DMS 273 (cell line): ENCODE data around the gene CD99.

ENCODE experiments used
- DNase-seq: peaks from one replicate; lab custom pipeline; 2025; ENCODE audit not compliant: unreplicated experiment; lab: John Stamatoyannopoulos, UW

Gene CD99, protein sequence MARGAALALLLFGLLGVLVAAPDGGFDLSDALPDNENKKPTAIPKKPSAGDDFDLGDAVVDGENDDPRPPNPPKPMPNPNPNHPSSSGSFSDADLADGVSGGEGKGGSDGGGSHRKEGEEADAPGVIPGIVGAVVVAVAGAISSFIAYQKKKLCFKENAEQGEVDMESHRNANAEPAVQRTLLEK

DNA sequence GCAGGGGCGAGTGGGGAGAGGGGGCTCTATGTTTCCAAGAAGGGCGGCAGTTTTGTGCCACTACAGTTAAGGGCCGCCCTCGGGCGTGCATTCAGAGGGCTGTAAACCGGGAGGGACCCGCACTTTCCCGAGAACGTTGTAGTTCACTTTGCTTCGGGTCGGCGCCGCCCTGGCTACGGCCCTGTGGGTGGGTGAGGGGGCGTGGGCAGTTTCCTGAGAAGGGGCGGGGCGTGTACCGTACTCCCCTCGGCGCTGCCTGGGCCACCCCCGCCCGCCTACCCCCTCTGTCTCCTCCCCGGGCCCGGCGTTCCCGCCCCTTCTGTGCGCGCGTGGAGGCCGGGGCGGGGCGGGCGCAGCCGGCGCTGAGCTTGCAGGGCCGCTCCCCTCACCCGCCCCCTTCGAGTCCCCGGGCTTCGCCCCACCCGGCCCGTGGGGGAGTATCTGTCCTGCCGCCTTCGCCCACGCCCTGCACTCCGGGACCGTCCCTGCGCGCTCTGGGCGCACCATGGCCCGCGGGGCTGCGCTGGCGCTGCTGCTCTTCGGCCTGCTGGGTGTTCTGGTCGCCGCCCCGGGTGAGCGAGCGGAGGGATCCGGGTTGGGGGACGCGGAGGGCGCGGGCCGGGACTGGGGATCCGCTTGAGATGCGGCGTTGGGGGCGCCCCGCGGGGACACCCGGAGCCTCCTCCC lies at the start of gene CD99:
Gene CD99 (plus strand): TSS at position 440 of the 687 bp plus-strand sequence. CDS start 66 bp downstream, at position 506.
- no peak for DNase-seq

DNA sequence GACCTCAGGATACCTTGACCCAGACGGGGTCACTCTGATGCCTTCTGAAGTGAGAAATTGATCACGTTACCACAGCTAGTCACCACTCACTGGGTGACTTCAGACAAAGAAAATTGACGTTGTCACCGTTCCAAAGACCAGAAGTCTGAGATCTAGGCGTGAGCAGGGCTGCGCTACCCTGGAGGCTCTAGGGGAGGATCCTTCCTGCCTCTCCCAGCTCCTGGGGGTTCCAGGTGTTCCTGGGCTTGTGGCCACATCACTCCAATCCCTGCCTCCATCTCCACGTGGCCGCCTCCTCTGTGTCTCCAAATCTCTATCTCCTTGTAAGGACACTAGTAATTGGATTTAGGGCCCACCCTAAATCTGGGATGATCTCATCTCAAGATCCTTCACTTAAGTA lies 48.9 kb upstream of the CD99 start:
- DNase-seq, result no peak

- no peak for DNase-seq
These were observed 48.3 kb upstream of the CD99 start for GRCh38 chrX:2642791-2643190.

- DNase-seq, result no peak
These were observed 47.2 kb upstream of the CD99 start for GRCh38 chrX:2643880-2644279.

GRCh38 chrX:2645563-2645962 lies 45.5 kb upstream of the CD99 start:
- DNase-seq, result no peak

GRCh38 chrX:2647627-2648026 lies 43.5 kb upstream of the CD99 start:
- DNase-seq, result no peak

DNA sequence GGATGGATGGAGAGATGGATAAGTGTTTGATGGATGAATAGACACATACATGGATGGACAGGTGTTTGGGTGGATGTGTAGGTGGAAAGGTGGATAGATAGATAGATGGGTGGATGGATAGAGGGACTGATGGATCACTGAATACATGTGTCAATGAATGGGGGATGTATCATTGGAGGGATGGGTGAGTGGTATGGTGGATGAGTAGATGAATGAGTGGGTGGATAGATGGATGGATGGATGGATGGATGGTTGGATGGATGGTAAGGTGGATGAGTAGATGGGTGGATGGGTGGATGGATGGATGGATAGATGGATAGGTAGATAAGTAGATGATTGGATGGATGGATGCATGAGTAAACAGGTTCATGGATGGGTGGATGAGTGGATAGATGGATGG lies 41.1 kb upstream of the CD99 start:
- no peak for DNase-seq

GRCh38 chrX:2650865-2651264 lies 40.2 kb upstream of the CD99 start:
- DNase-seq, result no peak

DNA sequence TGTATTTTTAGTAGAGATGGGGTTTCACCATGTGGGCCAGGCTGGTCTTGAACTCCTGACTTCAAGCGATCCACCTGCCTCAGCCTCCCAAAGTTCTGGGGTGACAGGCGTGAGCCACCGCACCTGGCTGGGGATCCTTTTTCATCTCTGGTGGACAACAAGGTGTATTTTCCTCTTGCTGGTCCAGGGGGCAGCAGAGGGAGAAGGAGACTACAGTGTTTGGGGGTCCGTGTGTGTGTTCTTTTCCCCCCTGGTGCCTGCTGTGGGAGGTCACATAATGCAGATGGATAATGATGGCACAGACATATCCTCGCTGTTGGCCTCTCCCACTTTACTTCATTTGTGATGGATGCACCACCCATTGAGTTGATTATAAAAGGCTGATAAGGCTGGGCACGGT lies 39.0 kb upstream of the CD99 start:
- DNase-seq, result no peak

GRCh38 chrX:2654436-2655340 lies 36.4 kb upstream of the CD99 start:
- no peak for DNase-seq

DNA sequence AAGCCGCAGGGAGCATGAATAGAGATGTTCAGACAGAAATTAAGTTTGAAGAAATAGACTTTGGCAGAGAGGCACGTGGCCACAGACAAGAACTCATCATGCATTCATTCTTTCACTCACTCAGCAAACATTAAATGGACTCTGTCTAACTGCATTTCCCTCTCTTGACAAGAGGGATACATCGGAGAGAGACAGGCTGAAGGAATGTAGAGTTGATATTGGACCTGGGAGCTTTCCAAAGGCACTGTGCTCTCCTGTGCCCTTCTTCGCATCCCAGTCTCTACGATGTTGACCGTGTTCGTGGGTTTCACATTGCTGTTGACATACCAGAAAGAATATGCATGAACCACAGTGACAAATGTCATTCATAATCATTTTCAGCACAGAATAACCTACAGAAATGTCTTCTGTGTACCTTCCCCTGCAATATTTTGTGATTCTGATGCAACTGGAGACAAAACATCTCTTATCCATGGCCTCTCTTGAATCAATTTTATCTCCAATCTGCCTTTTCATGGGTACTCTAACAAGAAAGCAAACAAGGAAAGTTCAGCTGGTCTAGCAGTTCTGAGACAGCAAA lies 34.7 kb upstream of the CD99 start:
- no peak for DNase-seq

DNA sequence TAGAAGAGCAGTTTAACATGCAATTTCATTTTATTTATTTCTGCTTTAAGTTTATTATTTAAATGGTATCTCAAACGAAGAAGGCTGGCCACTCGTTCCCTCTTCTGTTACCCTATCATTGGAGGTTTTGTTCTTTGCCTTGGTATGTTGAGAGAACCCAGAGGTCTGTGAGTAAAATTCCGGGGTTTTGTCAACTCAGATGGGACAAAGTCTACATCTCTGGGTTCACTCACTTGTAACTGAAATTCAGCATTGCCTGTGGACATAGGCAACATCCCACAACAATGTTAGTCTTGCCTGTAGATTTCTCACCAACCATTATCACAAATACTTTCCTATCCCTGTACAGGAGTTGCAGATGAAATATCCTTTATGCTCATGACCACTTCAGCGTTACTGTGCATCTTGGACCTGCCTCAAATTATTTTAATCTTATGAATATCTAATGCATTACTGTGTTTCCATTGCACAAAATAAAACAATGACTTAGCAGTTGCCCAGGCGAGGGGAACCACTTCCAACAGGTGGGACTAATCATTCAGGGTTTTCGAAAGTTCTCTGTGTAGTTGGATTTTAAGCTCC lies 33.5 kb upstream of the CD99 start:
- no peak for DNase-seq

DNA sequence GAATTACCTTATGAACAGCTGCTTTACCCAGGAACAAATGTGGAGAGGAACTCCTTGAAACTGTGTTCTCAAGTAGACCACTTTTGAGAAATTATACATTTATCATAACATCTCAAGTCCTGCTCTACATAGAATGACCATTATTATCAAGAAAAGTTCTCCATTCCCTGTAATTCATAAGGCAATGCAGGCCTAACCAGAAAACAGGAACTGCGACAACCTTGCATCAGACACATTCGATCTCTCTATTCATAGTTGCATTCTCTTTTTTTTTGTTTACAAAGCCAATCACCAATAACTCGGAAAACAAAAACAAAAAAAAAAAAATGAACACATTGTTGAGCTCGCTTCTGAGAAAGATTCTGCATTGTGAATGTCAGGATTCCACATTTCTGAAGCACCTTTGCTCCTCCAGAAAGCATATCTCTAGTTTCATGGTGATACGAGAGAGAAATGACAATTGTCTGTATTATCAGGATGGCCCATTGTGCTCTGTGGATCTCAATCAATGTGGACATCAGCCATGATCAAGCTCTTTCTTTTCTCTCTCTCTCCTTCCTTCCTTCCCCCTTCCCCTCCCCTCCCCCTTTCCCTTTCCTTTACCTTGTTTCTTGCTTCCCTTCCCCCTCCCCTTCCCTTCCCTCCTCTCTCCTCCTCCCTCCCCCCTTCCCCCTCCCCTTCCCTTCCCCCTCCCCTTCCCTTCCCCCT lies 32.4 kb upstream of the CD99 start:
- no peak for DNase-seq

GRCh38 chrX:2662586-2662985 lies 28.5 kb upstream of the CD99 start:
- DNase-seq, result no peak

DNA sequence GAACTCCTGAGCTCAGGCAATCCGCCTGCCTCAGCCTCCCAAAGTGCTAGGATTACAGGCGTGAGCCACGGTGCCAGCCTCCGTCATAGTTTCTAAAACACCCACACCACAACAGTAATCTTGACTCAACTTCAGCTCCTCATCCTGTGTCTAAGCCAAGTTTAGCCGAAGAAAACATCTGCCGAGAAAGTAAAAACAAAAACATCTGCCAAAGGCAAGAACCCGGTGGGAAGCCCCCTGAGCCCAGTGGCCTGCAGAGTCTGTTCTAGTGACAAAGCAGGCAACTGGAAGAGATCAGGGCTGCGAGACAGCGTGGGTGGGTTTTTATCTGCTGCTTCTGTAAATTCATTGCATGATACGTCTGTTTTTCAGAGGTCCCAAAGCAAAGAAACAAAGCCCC lies 26.6 kb upstream of the CD99 start:
- DNase-seq, result no peak

GRCh38 chrX:2665387-2666304 lies 25.4 kb upstream of the CD99 start:
- no peak for DNase-seq

DNA sequence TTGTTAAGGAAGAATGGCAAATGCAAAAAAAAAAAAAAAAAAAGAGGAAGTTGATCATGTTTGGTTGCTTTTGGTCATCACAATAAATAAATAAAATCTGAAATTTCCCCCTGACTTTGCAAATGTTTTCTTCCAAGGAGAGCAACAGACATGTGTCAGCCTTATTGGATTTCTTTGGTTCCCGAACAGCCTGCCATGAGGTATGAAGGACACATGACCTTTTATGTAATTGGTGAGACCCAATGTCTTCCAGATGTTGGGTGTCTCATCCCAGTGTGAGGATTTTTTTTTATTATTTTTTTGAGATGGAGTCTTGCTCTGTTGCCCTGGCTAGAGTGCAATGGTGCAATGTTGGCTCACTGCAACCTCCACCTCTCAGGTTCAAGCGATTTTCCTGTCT lies 24.6 kb upstream of the CD99 start:
- no peak for DNase-seq

- no peak for DNase-seq
These were observed 20.1 kb upstream of the CD99 start for GRCh38 chrX:2670978-2671377.

DNA sequence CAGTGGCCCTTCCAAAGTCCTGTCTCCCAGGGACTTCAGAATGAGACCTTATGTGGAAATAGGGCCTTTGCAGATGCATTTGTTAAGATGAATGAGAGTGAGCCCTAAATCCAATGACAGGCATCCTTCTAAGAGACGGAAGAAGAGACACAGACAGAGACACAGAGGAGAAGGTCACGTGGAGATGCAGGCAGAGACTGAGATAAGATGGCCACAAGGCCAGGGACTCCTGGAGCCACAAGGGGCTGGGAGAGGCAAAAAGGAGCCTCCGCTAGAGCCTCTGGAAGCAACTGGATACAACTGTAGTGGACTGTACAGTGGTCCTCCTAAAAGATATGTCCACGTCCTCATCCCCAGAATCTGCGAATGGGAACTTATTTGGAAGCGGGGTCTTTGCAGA lies 19.0 kb upstream of the CD99 start:
- no peak for DNase-seq

GRCh38 chrX:2673611-2674010 lies 17.5 kb upstream of the CD99 start:
- DNase-seq, result no peak
